Measurements from ENCODE around the gene PNMT. TPM values are rescaled to one million over a fixed set of nuclear protein-coding genes. Genes with fewer than 3 reads are reported as not detected.

Gene PNMT
- total RNA-seq, 3 donors from 2014 or later (not counting 1 experiment from before 2014, with no cell fraction given): 1.2 to 2.5 (median 2.2) TPM

DNA sequence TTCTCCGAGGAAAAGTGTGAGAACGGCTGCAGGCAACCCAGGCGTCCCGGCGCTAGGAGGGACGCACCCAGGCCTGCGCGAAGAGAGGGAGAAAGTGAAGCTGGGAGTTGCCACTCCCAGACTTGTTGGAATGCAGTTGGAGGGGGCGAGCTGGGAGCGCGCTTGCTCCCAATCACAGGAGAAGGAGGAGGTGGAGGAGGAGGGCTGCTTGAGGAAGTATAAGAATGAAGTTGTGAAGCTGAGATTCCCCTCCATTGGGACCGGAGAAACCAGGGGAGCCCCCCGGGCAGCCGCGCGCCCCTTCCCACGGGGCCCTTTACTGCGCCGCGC, 31.5 kb downstream of the PNMT start, which contains the start of gene ERBB2:
Gene ERBB2, plus strand, starts transcription at position 247 of the 330 bp plus-strand sequence. CDS start 175 bp downstream, outside the sequence.
- no peaks in the 10 kb centered on the region for H3K9me3 Mint-ChIP-seq
- H3K4me3 Mint-ChIP-seq: peak within 1 kb of the TSS; percentile 87
- DNase-seq (no peak), ATAC-seq (no peak)
- TF ChIP-seq, protein P1, sequence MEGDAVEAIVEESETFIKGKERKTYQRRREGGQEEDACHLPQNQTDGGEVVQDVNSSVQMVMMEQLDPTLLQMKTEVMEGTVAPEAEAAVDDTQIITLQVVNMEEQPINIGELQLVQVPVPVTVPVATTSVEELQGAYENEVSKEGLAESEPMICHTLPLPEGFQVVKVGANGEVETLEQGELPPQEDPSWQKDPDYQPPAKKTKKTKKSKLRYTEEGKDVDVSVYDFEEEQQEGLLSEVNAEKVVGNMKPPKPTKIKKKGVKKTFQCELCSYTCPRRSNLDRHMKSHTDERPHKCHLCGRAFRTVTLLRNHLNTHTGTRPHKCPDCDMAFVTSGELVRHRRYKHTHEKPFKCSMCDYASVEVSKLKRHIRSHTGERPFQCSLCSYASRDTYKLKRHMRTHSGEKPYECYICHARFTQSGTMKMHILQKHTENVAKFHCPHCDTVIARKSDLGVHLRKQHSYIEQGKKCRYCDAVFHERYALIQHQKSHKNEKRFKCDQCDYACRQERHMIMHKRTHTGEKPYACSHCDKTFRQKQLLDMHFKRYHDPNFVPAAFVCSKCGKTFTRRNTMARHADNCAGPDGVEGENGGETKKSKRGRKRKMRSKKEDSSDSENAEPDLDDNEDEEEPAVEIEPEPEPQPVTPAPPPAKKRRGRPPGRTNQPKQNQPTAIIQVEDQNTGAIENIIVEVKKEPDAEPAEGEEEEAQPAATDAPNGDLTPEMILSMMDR (IDR thresholded peaks at IDR 0.05): no peak
- peaks cover 13 to 24% of the 10 kb centered on the region in 2 donors for H3K27me3 Mint-ChIP-seq (ENCODE audit: low read depth in 2 of 2)
- no peaks in the 10 kb centered on the region for H3K9me3 ChIP-seq (ENCODE audit: control insufficient read depth, insufficient read depth, low read length)
- peaks cover 24% of the 10 kb centered on the region for H3K4me1 ChIP-seq (ENCODE audit: control insufficient read depth, insufficient read depth, low read length)
- no peak within 1 kb of the TSS for H3K4me3 ChIP-seq (ENCODE audit: low read length)
- H3K27ac ChIP-seq (ENCODE audit: low read length): no peak within 1 kb of the TSS
- peaks cover 22 to 48% of the 10 kb centered on the region in 2 donors for H3K4me1 Mint-ChIP-seq
- intact Hi-C loops (cut with micrococcal nuclease): no loop called here
- H3K27me3 ChIP-seq (ENCODE audit: control insufficient read depth, insufficient read depth, low read length): peaks cover 12% of the 10 kb centered on the region
- WGBS (ENCODE audit: insufficient coverage): 21% methylated on average over 20 of the region's 20 CpGs
- H3K36me3 ChIP-seq (ENCODE audit: control insufficient read depth, insufficient read depth, low read length): no peaks in the 10 kb centered on the region
- no peaks in the 10 kb centered on the region for H3K36me3 Mint-ChIP-seq
- peak within 1 kb of the TSS in 1 of 2 donors; percentile 63 for H3K27ac Mint-ChIP-seq

GRCh38 chr17:39700148-39700987, 32.1 kb downstream of the PNMT start:
- Histone ChIP-seq H3K4me1 (ENCODE audit: control insufficient read depth, insufficient read depth, low read length) (peaks cover 24% of the 10 kb centered on the region), H3K27me3 (ENCODE audit: control insufficient read depth, insufficient read depth, low read length) (peaks cover 12% of the 10 kb centered on the region), H3K4me3 (ENCODE audit: low read length) (no peak overlapping the region), H3K9me3 (ENCODE audit: control insufficient read depth, insufficient read depth, low read length) (no peaks in the 10 kb centered on the region), H3K27ac (ENCODE audit: low read length) (no peak overlapping the region), H3K36me3 (ENCODE audit: control insufficient read depth, insufficient read depth, low read length) (no peaks in the 10 kb centered on the region)
- peak overlapping the region; percentile 69 for H3K4me3 Mint-ChIP-seq
- ATAC-seq (peak in 2 of 3 donors; percentile 10 to 27), DNase-seq (no peak)
- peaks cover 22 to 49% of the 10 kb centered on the region in 2 donors for H3K4me1 Mint-ChIP-seq
- H3K36me3 Mint-ChIP-seq: no peaks in the 10 kb centered on the region
- TF ChIP-seq, protein P1 (IDR thresholded peaks at IDR 0.05): no peak
- no peaks in the 10 kb centered on the region for H3K9me3 Mint-ChIP-seq
- H3K27ac Mint-ChIP-seq: peak overlapping the region in 1 of 2 donors; percentile 63
- H3K27me3 Mint-ChIP-seq (ENCODE audit: low read depth in 2 of 2): peaks cover 13 to 24% of the 10 kb centered on the region in 2 donors
- 8% methylated on average over 57 of the region's 57 CpGs for WGBS (ENCODE audit: insufficient coverage)
- intact Hi-C loops (cut with micrococcal nuclease): no loop called here

DNA sequence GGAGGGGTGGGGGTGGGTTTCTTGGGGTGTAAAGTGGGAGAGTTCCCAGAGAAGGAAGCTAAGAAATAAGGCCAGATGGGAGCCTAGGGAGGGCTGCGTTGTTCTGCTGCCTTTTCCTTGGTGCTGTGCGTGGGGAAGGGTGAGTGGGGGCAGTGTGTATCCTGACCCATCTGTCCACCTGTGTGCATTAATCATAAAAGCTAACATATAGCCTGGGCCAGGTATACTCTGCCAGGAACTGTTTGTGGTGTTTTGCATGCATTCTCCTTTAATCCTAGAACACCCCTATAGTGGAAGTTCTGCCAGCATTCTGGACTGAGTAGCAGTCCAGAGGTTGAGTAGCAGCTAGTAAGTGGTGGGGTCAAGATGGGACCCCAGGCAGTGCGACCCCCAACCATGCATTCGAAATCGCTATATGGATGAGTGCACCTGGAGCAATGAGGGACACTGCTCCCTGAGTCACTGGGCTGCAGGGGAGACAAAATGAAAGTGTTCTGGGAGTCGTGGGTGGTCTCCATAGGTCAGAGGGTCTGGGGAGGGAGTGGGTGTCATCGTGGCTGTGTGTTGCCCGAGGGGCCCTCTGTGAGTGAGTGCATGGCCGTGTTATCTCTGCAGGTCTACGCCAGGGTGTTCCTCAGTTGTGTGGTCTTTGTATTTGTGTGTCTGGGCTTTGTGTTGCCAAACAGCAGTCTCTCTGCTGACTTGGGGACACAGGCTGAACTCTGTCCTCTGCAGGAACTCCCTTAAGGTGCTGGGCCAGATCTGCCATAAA, 32.9 kb downstream of the PNMT start:
- DNase-seq: no peak

More for the DNA sequence above, 32.9 kb downstream of the PNMT start:
- Mint-ChIP-seq H3K4me3 (peak overlapping the region; percentile 69), H3K27me3 (ENCODE audit: low read depth in 2 of 2) (peaks cover 13 to 24% of the 10 kb centered on the region in 2 donors), H3K9me3 (no peaks in the 10 kb centered on the region), H3K27ac (peak overlapping the region in 1 of 2 donors; percentile 13), H3K36me3 (no peaks in the 10 kb centered on the region), H3K4me1 (peaks cover 22 to 50% of the 10 kb centered on the region in 2 donors)
- H3K27ac ChIP-seq (ENCODE audit: low read length): no peak overlapping the region
- H3K36me3 ChIP-seq (ENCODE audit: control insufficient read depth, insufficient read depth, low read length): no peaks in the 10 kb centered on the region
- H3K9me3 ChIP-seq (ENCODE audit: control insufficient read depth, insufficient read depth, low read length): no peaks in the 10 kb centered on the region
- intact Hi-C loops (cut with micrococcal nuclease): no loop called here
- TF ChIP-seq, protein P1 (IDR thresholded peaks at IDR 0.05): no peak
- ATAC-seq: no peak
- peaks cover 27% of the 10 kb centered on the region for H3K4me1 ChIP-seq (ENCODE audit: control insufficient read depth, insufficient read depth, low read length)
- H3K27me3 ChIP-seq (ENCODE audit: control insufficient read depth, insufficient read depth, low read length): peaks cover 12% of the 10 kb centered on the region
- WGBS (ENCODE audit: insufficient coverage): 77% methylated on average over 10 of the region's 10 CpGs
- no peak overlapping the region for H3K4me3 ChIP-seq (ENCODE audit: low read length)
